Occipital lobe (tissue), 2 donors: Measurements from ENCODE around the gene HEG1. TPM values are rescaled to one million over a fixed set of nuclear protein-coding genes. Genes with fewer than 3 reads are reported as not detected.

Source experiments
- DNase-seq: peaks from one replicate; lab custom pipeline; 2025; lab: John Stamatoyannopoulos, UW
- total RNA-seq: library from RNA; depleted of rRNA; stranded (reverse); fragments of >200 nt; gene quantifications from one replicate; pipeline ENCODE4 v1.2.3, GENCODE V29; 2014

The HEG1 gene
- total RNA-seq, 1 donor from 2014 or later, result 6.6 TPM

DNA sequence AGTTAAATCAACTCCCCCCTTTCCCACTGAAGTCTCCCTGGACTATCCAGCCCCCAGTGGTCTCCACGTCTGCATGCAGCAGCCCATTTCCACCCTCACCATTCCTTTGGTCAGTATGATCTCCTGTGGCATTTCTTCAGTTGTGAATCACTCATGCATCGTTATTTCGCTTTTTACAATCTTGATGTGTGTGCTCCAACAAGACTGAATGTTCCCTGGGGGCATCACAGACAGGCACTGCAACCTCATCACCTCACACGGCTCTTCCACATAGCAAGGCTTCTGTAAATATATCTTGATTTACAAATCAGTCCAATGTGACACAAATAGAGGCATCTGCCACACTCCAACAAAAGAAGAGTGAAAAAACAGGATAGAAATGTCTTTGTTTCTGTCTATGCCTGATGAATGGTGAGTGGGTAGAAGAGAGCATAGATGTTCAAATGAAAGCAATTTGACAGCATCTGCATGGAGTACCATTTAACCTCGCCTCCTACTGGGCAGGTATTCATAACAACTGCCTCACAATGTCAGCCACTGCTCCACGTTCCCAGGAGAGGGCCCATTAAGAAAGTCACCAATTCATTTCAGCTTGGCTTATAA is 5.2 kb downstream of the HEG1 start:
- no peak for DNase-seq

DNA sequence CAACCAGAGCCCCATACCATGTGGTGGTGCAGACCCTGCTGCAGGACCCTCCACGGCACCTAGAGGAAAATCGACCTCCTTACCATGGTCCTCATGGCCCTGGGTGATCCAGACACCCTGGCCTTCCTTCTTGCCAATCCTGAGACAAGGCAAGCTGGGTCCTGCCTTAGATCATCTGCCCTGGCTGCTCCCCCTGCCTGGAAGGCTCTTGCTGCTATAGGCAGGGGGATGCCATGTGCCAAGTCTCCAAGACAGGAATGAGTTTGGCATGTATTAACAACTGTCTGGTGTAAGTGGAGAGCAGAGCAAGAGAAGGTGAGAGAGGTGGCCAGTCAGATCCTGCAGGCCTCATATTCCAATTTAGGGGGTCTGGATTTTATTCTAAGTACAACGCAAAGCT is 7.5 kb downstream of the HEG1 start:
- no peak for DNase-seq

DNA sequence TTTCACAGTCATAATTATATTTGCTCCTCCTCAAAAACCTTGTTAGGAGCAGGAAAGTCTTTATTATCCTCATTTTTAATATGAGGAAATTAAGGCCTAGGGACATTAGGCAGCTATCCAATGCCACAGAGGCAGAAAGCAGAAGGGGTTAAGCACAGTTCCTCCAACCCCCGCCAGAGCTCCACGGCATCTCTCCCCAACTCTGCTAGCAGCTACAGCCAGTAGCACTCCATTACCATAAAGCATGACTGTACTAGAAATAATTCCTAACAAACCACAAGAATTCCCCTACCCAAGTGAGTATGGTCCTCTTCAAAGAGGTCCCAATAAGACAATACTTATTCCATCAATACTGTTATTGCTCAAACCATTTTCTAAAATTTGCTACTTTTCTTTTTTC is 9.8 kb downstream of the HEG1 start:
- DNase-seq, result no peak

DNA sequence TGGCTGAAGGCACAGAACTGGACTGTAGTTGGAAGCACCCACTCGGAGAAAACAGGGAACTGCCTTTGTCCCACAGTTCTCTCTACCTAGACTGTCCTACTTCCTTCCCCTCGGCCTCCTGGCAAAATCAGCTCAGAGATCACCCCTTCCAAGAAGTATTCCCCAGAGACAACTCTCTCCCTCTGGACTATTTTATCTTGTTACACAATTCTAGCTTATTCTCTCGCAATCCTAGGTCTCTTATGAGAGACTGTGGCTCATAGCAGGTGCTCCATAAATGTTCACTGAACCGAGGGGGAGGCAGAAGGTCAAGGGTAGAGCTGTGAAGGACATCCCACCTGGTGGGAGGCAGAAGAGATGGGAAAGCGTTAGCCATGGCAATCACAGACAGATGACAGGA is 10.6 kb downstream of the HEG1 start:
- DNase-seq, result no peak

DNA sequence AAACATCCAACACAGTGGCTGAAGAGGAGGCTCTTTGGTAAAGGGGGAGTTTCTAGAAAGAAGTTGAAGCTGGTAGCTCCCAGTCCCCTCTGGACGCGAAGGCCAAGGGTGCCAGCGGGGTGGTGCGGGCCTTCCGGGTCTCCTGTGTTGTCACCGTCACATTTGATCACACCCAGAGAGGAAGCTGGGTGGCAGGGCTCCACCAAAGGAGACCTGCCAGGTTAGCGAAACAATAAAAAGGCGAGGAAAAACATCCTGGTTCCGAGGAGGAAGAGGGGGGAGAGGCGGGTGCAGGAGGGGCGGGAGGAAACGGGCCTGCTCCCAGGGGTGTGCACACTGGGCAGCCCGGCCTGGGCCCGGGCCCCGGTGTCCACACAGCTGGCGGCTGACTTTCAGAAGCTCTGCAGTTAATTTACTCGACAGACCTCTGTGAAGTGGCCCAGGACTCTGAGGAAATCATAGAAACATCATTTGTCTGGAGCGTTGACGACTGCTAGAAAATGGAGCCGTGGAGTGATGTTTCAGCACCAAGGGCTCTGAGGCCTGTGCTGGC is 12.1 kb downstream of the HEG1 start:
- no peak for DNase-seq

GRCh38 chr3:125042725-125043406 is 12.9 kb downstream of the HEG1 start:
- no peak for DNase-seq

GRCh38 chr3:125039131-125040100 is 16.4 kb downstream of the HEG1 start:
- no peak for DNase-seq

DNA sequence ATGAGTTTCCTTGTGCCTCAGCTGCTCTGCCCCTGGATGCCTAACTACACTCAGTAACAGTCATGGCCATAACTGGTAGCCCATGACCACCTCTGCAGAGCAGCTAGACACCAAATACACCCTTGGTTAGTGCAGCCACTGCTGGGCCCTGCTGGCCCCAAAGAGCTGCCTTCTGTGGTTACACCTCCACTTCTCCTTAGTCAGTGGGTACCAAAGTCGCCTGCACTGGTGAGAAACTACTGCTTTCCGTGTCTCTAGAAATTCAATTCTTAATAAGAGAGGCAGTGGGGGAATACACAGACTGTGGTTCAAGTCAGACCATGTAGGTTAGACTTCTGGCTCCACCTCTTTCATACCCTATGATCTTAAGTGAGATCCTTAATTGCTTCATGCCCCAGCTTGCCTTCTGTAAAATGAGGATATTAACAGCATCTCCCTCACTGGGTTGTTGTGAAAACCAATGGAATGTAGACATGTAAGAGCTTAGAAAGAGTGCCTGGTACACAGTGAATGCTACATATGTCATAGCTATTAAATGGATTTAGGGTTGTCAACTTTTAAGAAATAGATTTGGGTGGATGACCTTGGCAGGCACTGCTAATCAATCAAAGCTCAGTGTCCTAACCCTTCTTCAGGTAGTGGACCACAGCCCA is 18.2 kb downstream of the HEG1 start:
- no peak for DNase-seq

DNA sequence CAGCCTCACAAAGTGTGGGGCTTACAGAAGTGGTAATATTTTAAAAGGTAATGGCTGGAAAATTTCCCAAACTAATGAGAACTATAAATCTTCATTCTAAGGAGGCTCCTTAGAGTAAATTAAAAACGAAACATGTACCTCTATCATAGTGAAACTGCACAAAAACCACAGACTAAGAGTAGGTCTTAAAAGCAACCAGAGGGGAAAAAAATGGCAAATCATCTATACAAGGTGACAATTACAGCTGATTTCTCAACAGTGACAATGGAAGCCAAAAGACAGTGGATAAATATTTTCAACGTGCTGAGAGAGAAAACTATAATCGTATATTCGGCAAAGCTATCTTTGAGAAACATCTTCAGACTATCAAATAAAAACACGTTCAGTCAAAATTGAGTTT is 20.6 kb downstream of the HEG1 start:
- no peak for DNase-seq

GRCh38 chr3:125033616-125034015 is 22.2 kb downstream of the HEG1 start:
- no peak for DNase-seq

DNA sequence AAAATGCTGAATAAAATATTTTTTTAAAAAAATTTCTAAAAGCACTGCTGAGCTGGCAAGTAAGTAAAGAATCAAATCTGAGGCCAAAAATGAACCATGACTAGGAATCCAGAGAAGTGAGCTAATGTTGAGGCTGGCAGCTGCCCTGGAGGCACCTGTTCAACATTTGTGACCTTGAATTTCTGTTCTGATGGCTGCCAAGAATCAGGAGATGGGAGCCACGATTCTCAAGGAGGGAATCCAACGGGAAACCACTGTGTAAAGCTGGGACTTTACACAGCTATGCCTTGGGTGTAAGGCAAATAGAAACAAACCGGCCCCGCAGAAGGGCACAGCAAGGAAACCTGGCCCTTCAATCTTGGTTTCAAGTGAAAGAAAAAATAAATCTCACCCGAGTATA is 22.7 kb downstream of the HEG1 start:
- DNase-seq, result no peak

GRCh38 chr3:125032683-125033082 is 23.1 kb downstream of the HEG1 start:
- no peak for DNase-seq

DNA sequence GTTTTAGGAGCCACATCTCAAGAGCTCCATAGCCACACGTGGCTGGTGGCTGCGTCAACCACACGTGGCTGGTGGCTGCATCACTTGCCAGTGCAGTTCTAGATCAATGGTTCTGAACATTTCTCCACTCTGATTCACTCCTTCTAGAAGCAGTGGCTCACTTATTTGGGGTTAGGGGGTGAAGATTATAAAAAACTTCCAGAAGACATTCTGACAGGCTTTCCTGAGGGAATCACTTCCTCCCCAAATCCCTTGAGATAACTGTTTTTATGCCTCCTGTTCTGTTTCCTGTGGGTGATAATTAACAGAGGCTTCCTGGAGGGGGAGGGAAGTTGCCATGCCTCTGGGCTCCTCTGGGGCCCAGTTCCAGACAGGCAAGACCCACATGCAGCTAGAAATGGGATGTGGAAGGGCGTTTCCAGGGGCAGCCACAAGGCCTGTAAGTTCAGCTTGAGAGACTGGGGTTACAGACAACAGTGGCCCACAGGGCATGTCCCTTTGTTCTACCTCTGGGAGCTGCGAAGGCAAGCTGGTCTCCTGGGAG is 23.6 kb downstream of the HEG1 start:
- DNase-seq, result no peak

- DNase-seq, result no peak
Observed at GRCh38 chr3:125031544-125031943, 24.3 kb downstream of the HEG1 start.

DNA sequence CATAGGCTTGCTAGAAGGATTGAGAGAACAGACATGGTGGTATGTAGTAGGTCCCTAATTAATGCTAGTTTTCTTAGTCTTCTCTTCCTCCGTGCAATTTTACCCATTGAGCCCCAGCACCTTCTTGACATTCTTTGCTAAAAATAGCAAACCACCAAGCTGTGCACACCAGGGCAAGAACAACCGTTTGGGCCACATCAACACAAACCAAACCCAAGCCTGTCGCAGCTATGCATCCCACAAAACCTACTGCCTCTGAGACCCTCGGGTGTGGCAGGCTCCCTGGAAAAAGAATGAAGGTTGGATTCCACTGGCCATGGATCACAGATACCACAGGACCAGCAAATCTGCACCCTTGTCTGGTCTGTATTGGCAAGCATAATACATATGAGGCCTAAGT is 27.1 kb downstream of the HEG1 start:
- DNase-seq, result no peak

GRCh38 chr3:125025642-125026041 is 30.2 kb downstream of the HEG1 start:
- no peak for DNase-seq

DNA sequence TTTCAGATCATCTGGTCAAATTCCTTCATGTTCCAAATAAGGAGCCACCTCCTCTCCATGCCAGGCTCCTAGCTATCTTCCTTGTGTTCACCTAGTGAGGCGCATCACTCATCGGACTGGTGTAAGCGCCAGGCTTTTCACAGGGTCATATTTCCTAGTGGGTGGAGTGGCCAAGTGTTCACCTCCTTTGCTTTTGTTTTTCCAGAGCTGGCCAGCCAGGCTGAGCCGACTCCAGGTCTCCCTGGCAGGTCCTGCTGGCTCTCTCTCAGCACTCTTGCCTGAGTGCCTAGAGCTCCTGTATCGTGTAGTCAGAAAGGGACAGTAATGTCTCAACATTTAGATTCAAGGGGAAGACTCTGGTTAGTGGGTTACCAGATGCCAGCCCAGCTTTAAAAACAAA is 31.0 kb downstream of the HEG1 start:
- DNase-seq, result no peak

GRCh38 chr3:125023833-125024555 is 31.8 kb downstream of the HEG1 start:
- DNase-seq, result no peak

DNA sequence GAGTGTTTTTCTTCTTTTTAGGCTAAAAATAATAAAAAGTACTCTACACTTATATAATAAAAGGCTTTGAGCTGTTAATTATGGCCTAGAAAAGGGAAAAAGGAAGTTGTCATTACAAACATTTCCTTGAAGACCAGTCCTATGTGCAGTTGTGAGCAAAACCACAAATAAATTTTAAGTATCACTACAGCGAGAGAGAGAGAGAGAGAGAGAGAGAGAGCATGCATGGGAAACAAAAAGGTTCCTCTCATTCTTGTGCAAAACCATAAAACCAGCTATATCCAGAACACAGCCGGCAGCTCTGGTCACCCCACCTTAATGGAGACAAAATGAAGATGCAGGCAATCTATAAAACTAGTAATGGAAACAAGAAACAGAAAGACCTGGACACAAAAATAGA is 33.6 kb downstream of the HEG1 start:
- DNase-seq, result no peak

DNA sequence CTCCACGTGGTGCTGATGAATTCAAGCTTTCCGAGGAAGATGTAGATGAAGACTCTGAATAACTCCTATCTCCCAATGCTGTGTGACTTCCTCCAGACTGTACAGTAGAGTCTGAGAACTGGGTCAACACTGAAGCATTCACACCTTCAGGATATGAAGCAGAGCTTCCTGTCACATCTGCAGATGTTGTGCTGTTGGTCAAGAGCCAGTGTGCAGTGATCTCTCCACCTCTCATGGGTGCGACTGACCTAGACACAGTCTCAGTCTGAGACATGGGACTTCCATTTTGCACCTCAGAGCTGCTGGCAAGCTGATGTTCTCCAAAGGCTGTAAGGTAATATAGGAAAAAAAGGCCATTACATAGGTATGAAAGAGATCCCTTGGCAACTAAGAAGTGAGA is 36.5 kb downstream of the HEG1 start:
- DNase-seq, result no peak

DNA sequence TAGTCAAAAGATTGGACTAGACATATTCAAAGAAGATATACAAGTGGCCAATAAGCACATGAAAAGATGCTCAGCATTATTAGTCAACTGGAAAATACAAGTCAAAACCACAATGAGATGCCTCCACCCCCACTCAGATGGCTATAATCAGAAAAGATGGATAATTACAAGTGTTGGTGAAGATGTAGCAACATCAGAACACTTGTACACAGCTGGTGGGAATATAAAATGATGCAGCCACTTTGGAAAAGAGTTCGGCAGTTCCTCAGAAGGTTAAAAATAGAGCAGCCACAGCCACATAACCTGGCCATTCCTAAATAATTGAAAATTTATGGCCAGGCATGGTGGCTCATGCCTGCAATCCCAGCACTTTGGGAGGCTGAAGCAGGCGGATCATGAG is 38.4 kb downstream of the HEG1 start:
- no peak for DNase-seq
